ENCODE measurements around the gene SNX1. TPM values are rescaled to one million over a fixed set of nuclear protein-coding genes. Genes with fewer than 3 reads are reported as not detected.
"Not testable (repeated sequence)": the region's sequence is repeated elsewhere in the genome, so short reads cannot be mapped to it uniquely, and the experiment has no call there.

The SNX1 gene
- total and polyA plus RNA-seq, 2 donors (not counting 3 experiments of a cell fraction or from before 2014, with no cell fraction given): 56.0 to 113 TPM

GRCh38 chr15:64052925-64053491 lies 42.8 kb upstream of the SNX1 start:
- Histone ChIP-seq H3K4me3 (replicated peaks in 1 of 3; ENCODE audit: insufficient read depth in 1 of 3, low read depth in 1 of 3, low read length in 3 of 3) (no peak overlapping the region), H3K79me2 (ENCODE audit: control insufficient read depth, insufficient read depth, low read length) (no peaks in the 10 kb centered on the region), H3K27me3 (ENCODE audit: control insufficient read depth in 2 of 2, insufficient read depth in 2 of 2, low read length in 2 of 2) (peaks cover 3 to 5% of the 10 kb centered on the region in 2 experiments), H3K9ac (replicated peaks; ENCODE audit: extremely low read depth, insufficient read depth, low read length) (no peak overlapping the region), H4K20me1 (replicated peaks; ENCODE audit: control insufficient read depth, extremely low read depth, insufficient read depth, low read length) (no peaks in the 10 kb centered on the region), H2AFZ (ENCODE audit: low read depth, low read length) (no peak overlapping the region), H3K9me3 (replicated peaks; ENCODE audit: control insufficient read depth, insufficient read depth, low read length) (no peaks in the 10 kb centered on the region), H3K4me1 (ENCODE audit: control insufficient read depth, extremely low read depth, insufficient read depth, low read length) (no peaks in the 10 kb centered on the region), H3K27ac (ENCODE audit: insufficient read depth, low read depth, low read length) (no peak overlapping the region), H3K9me1 (replicated peaks; ENCODE audit: control insufficient read depth, extremely low read depth, insufficient read depth, low read length) (no peaks in the 10 kb centered on the region), H3K36me3 (ENCODE audit: control insufficient read depth in 2 of 2, extremely low read depth in 1 of 2, insufficient read depth in 2 of 2, low read length in 2 of 2) (no peaks in the 10 kb centered on the region), H3K4me2 (ENCODE audit: insufficient read depth, low read length) (no peak overlapping the region)
- no TSS peak for BruUV-seq (replicated peaks)
- no peak for TF ChIP-seq POLR2AphosphoS5 (IDR thresholded peaks at IDR 0.05; ENCODE audit: insufficient read depth, low read depth, low read length)
- DNase-seq (ENCODE audit: low read depth, low spot score): no peak
- CTCF ChIA-PET: interaction anchor here (1.4 to 2.0 kb wide), 3 partner anchors 15 to 301 kb away, joined by 3 to 5 read pairs (median 4); no protein-coding TSS in a partner anchor
- no peak for FAIRE-seq
- intact Hi-C loops (cut with micrococcal nuclease): no loop called here
- dilution Hi-C loops (cut with MboI; ENCODE audit: extremely low pct_ligation_motif_present, low sequenced_read_pairs): no loop called here
- POLR2A ChIA-PET: no interaction called here

- FAIRE-seq; H3K9me1 ChIP-seq (replicated peaks; ENCODE audit: control insufficient read depth, extremely low read depth, insufficient read depth, low read length); H3K27ac ChIP-seq (ENCODE audit: insufficient read depth, low read depth, low read length); BruUV-seq (replicated peaks); H3K4me1 ChIP-seq (ENCODE audit: control insufficient read depth, extremely low read depth, insufficient read depth, low read length); POLR2A ChIA-PET; H4K20me1 ChIP-seq (replicated peaks; ENCODE audit: control insufficient read depth, extremely low read depth, insufficient read depth, low read length); H2AFZ ChIP-seq (ENCODE audit: low read depth, low read length); H3K9ac ChIP-seq (replicated peaks; ENCODE audit: extremely low read depth, insufficient read depth, low read length); intact Hi-C loops (cut with micrococcal nuclease); H3K27me3 ChIP-seq (ENCODE audit: control insufficient read depth in 2 of 2, insufficient read depth in 2 of 2, low read length in 2 of 2); H3K9me3 ChIP-seq (replicated peaks; ENCODE audit: control insufficient read depth, insufficient read depth, low read length); H3K79me2 ChIP-seq (ENCODE audit: control insufficient read depth, insufficient read depth, low read length); H3K4me3 ChIP-seq (replicated peaks in 1 of 3; ENCODE audit: insufficient read depth in 1 of 3, low read depth in 1 of 3, low read length in 3 of 3); dilution Hi-C loops (cut with MboI; ENCODE audit: extremely low pct_ligation_motif_present, low sequenced_read_pairs); H3K36me3 ChIP-seq (ENCODE audit: control insufficient read depth in 2 of 2, extremely low read depth in 1 of 2, insufficient read depth in 2 of 2, low read length in 2 of 2); DNase-seq (ENCODE audit: low read depth, low spot score); H3K4me2 ChIP-seq (ENCODE audit: insufficient read depth, low read length): not testable (repeated sequence)
- CTCF ChIA-PET: interaction anchor here (1.9 to 2.0 kb wide), 2 partner anchors 18 to 302 kb away, joined by 4 to 5 read pairs; no protein-coding TSS in a partner anchor
Measured at GRCh38 chr15:64053674-64054073, 42.1 kb upstream of the SNX1 start.

Measured in endothelial cell of umbilical vein (primary cell).